Raji (cell line): Measurements from ENCODE around the gene CCDC198.

Source experiments
- POLR2A ChIP-seq: IDR thresholded peaks from 2 replicates; pipeline ENCODE4 v1.6.1; 2011; ENCODE audit warnings: low read depth, low read length, control low read depth; ENCODE audit not compliant: insufficient read depth

Gene CCDC198

DNA sequence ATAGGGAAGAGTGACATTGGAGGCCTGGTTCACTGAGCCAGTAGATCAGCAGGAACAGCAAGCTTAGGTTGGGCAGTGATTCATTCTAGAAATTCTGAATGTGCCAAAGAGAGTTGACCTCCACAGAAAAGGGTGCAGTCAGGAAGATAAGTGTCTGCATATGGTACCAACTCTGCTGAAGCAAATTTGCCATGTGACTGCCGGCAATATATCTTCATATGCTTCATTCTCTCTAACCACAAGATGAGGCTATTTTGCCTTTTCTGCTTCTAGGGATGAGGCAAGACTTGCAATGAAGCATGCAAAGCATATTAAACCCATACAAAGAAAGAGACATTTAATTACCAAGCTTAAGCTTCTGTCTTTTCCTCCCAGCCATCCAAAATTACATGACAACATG is 13.6 kb downstream of the CCDC198 start:
- no peak for TF ChIP-seq POLR2A

DNA sequence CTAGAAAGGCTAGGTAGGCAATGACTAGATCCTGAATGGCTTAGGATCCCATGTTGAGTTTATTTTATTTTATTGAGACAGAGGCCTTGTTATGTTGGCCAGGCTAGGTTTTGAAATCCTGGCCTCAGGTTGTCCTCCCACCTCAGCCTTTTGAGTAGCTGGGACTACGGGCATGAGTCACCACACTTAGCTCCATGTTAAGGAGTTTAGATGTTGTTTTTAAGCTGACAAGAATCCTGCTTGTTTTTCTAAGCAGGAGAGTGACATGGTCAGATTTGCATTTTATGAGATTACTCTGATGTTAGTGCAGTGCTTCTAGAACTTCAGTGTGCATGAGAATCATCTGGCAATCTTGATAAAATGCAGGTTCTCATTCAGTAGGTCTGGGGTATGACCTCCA is 14.5 kb downstream of the CCDC198 start:
- no peak for TF ChIP-seq POLR2A

DNA sequence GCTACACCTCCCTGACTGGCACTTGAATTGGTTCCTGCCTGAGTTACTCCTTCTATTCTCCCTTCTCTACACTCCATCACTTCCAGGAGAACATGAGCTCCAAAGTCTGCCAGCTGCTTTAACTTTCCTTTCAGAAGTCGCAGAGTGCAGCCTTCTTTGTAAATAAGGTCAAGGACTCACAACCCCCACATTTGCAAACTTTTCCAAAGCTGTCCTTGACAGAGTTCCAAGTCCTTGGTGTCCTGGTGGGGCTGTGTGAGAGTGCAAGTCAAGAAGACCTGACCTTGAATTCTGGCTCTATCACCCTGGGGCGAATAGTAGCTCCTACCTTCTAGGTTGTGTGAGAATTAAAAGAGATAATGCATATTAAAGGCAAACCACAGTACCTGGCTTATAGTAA is 15.6 kb downstream of the CCDC198 start:
- TF ChIP-seq POLR2A: no peak

DNA sequence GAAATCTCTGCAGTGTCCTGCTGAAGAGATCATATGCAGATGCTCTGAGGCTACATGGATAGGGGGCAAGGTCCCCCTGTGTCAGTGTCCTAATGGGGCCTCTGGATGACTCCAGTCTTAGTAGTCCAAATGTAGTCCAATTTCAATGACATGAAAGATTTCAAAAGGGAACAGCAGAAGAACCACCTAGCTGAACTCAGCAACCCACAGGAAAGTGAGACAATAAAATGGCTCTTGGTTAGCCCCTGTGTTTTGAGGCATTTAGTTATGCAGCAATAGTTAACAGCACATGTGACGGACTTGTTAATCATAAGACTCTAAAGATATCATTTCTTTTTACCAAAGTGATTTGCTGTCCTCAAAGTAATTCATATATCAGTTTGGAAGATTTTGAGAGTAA is 22.7 kb downstream of the CCDC198 start:
- TF ChIP-seq POLR2A: no peak

DNA sequence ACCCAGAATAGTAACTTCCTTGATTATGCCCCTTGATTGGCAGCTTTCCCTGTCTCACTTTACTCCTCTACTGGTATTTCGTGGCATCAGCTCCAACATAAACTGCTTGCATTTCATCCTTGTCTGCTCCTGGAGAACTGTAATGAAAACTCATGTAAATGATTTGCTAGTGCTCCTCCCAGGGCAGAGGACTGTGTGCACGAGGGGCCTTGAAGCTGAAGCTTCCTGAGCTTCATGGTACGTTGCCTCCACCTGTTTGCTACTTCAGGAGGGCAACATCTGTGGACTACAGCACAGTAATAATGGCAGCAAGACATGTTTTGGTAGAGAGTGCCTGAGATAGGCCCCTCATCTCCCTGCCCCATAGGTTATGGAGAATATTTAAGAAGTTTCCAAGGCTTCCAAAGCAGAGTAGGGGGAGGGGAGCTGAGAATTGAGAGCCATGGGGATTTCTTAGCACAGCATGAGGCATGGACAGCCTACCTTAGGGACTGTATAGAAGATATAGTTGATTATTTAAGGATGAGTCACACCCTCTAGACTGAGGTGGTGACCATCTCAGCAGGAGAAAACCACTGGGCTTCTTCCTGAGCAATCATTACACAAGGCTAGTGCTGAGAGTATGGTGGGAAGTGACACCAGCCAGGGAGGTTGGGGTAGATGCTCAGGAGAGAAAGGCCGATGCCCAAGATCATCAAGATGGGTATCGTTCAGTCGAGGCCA is 29.5 kb downstream of the CCDC198 start:
- TF ChIP-seq POLR2A: no peak

DNA sequence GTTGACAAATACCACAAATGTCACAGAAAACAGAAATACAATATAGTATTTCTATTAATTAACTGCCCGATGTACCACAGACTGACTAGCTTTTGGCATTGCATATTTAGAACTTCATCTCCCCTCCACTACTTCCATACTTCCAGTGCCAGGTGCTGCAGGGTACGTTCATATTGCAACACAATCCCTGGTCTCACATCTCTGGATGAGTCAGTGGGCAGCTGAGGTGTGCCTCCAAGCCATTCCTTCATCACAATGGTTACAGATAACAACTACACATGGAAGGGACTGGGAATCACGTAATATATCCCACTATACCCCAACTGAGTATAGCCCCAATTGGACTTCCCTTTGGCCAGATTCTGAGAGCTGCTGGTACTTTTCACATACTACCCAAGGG is 31.1 kb downstream of the CCDC198 start:
- TF ChIP-seq POLR2A: no peak

DNA sequence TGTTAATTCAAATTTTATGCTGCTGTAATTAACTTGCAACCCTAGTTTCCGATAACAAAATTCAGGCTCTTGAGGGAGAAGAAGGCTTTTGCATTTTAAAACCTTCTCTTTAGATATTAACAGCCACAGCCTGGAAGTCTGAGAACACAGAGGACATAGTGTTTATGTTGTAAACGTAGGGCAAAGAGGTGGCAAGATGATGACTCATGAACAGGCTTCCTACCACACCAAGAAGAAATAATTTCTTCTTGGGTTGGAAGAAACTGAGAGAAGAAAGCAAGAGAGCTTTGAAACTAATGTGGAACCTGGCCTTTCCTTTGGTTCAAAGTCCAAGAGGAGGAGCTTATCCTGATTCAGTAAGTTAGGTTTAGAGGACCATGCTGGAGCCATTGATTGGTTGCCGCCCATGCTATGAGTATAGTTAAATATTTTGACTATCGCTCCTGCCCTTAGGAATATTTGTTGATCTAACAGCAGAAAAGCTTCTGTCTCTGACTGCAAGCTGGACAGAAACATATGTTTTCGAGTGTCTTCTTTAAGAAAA is 31.8 kb downstream of the CCDC198 start:
- no peak for TF ChIP-seq POLR2A

DNA sequence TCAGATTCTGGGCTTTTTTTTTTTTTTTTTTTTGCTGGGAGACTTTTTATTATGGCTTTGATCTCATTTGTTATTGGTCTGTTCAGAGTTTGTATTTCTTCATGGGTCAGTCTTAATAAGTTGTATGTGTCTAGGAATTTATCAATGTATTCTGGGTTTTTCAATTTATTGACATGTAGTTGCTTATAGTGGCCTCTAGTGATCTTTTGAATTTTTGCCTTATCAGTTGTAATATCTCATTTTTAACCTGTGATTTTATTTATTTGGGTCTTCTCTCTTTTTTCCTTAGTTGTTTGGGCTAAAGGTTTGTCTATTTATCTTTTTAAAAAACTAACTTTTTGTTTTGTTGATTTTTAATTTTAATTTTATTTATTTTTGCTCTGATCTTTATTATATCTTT is 57.7 kb downstream of the CCDC198 start:
- no peak for TF ChIP-seq POLR2A

DNA sequence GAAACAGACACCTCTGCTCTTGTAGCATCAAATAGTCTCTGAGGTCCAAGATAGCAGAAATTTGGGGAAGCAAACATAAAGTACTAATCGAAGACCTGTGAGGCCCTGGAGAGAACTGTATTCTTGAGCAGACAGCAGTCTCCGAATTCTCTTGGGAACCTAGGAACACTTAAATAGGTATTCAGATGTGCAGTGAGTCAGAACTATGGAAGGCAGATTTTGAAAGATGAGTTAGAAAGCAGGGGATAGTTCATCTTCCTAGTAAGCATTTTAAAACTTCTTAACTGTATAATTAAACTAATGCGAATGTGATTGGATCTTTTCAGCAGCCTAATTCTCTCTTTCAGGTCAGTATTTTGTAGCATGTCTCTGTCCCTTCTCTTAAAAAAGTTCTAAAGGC is 72.7 kb downstream of the CCDC198 start:
- TF ChIP-seq POLR2A: no peak

DNA sequence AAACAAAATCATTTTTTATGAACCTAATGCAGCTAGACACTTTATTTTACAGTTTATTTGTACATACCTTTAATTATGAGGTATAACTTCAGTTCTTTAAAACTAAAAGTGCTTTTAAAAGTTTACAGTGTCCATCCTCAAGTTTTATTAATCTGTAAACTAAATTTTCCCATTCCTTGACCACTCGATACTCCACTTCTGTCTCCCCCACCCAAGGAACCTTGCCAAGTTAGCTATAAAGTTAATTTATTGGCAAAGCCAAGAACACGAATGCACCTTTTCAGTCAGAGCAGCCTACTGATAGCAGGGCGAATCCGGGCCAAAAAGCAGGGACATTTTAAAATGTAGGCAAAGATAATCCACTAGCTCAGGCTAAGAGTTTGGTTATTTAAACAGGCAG is 73.6 kb downstream of the CCDC198 start:
- no peak for TF ChIP-seq POLR2A
